Stimulated activated naive CD8-positive, alpha-beta T cell treated with anti-CD3 and anti-CD28 coated beads, Interleukin-15, amount 100 ng/mL, for 72 hours (primary cell): Measurements from ENCODE around the gene LRRK1.

ENCODE experiments used
- ATAC-seq: fragments of 150-1000 bp; cut with Tn5 transposase; 2 replicates; pipeline ENCODE4 v1.10.0; 2021; ENCODE audit warnings: mild to moderate bottlenecking, moderate library complexity
- DNase-seq, 2 donors: peaks; one replicate each; pipeline ENCODE4 v3.0.0; 2021 to 2022
- H3K27ac Mint-ChIP-seq, 2 donors: one replicate each; pipeline ENCODE4 v1.8.0; 2022; ENCODE audit warnings: mild to moderate bottlenecking in 2 of 2, mixed read lengths in 2 of 2, moderate library complexity in 2 of 2
- H3K27me3 Mint-ChIP-seq: one replicate; pipeline ENCODE4 v1.8.0; 2022; ENCODE audit warnings: mixed read lengths
- H3K4me1 Mint-ChIP-seq: one replicate; pipeline ENCODE4 v1.8.0; 2022; ENCODE audit warnings: mild to moderate bottlenecking, mixed read lengths
- H3K4me3 Mint-ChIP-seq, 2 donors: one replicate each; pipeline ENCODE4 v1.8.0; 2022; ENCODE audit warnings: mild to moderate bottlenecking in 2 of 2, mixed read lengths in 2 of 2, moderate library complexity in 1 of 2
- H3K9me3 Mint-ChIP-seq, 2 donors: one replicate each; pipeline ENCODE4 v1.8.0; 2022; ENCODE audit warnings: mixed read lengths in 2 of 2

LRRK1 gene

GRCh38 chr15:100887211-100887913 is 31.8 kb upstream of the LRRK1 start:
- ATAC-seq (no peak), DNase-seq (no peak)
- Mint-ChIP-seq H3K9me3 (no peaks in the 10 kb centered on the region), H3K27ac (no peak overlapping the region), H3K4me3 (no peak overlapping the region), H3K4me1 (peaks cover 17% of the 10 kb centered on the region), H3K27me3 (peaks cover 87% of the 10 kb centered on the region)

GRCh38 chr15:100889385-100890050 is 29.6 kb upstream of the LRRK1 start:
- no peak for DNase-seq
- no peak for ATAC-seq
- Mint-ChIP-seq H3K4me1 (peaks cover 17% of the 10 kb centered on the region), H3K4me3 (no peak overlapping the region), H3K9me3 (no peaks in the 10 kb centered on the region), H3K27ac (peak overlapping the region in 1 of 2 donors; percentile 63), H3K27me3 (peaks cover 88% of the 10 kb centered on the region)

- Mint-ChIP-seq H3K9me3 (no peaks in the 10 kb centered on the region), H3K4me1 (peaks cover 17% of the 10 kb centered on the region), H3K27ac (no peak overlapping the region), H3K27me3 (peaks cover 87% of the 10 kb centered on the region), H3K4me3 (no peak overlapping the region)
- ATAC-seq: no peak
- no peak for DNase-seq
Measured at GRCh38 chr15:100890051-100890720, 29.0 kb upstream of the LRRK1 start.

- H3K27ac Mint-ChIP-seq: no peak overlapping the region
- no peak overlapping the region for H3K4me3 Mint-ChIP-seq
- no peak for ATAC-seq
- H3K4me1 Mint-ChIP-seq: peaks cover 17% of the 10 kb centered on the region
- DNase-seq: no peak
- H3K9me3 Mint-ChIP-seq: no peaks in the 10 kb centered on the region
- peaks cover 87% of the 10 kb centered on the region for H3K27me3 Mint-ChIP-seq
Measured at GRCh38 chr15:100890850-100891249, 28.3 kb upstream of the LRRK1 start.

GRCh38 chr15:100891307-100892012 is 27.7 kb upstream of the LRRK1 start:
- Mint-ChIP-seq H3K27ac (no peak overlapping the region), H3K9me3 (no peaks in the 10 kb centered on the region), H3K27me3 (peaks cover 84% of the 10 kb centered on the region), H3K4me1 (peaks cover 17% of the 10 kb centered on the region), H3K4me3 (no peak overlapping the region)
- ATAC-seq: no peak
- no peak for DNase-seq

- DNase-seq: no peak
- Mint-ChIP-seq H3K27ac (no peak overlapping the region), H3K4me3 (no peak overlapping the region), H3K27me3 (peaks cover 82% of the 10 kb centered on the region), H3K9me3 (no peaks in the 10 kb centered on the region), H3K4me1 (peaks cover 17% of the 10 kb centered on the region)
- ATAC-seq: no peak
Measured at GRCh38 chr15:100892013-100892355, 27.2 kb upstream of the LRRK1 start.

GRCh38 chr15:100893261-100893963 is 25.7 kb upstream of the LRRK1 start:
- DNase-seq (no peak), ATAC-seq (no peak)
- Mint-ChIP-seq H3K4me3 (no peak overlapping the region), H3K27ac (no peak overlapping the region), H3K27me3 (peaks cover 90% of the 10 kb centered on the region), H3K9me3 (no peaks in the 10 kb centered on the region), H3K4me1 (peaks cover 17% of the 10 kb centered on the region)

- H3K4me1 Mint-ChIP-seq: peaks cover 17% of the 10 kb centered on the region
- no peak for ATAC-seq
- H3K27me3 Mint-ChIP-seq: peaks cover 90% of the 10 kb centered on the region
- no peak for DNase-seq
- H3K9me3 Mint-ChIP-seq: no peaks in the 10 kb centered on the region
- H3K27ac Mint-ChIP-seq: no peak overlapping the region
- no peak overlapping the region for H3K4me3 Mint-ChIP-seq
Measured at GRCh38 chr15:100893964-100894295, 25.2 kb upstream of the LRRK1 start.

GRCh38 chr15:100895721-100896120 is 23.4 kb upstream of the LRRK1 start:
- DNase-seq (no peak), ATAC-seq (no peak)
- Mint-ChIP-seq H3K4me1 (peaks cover 5% of the 10 kb centered on the region), H3K9me3 (no peaks in the 10 kb centered on the region), H3K27ac (no peak overlapping the region), H3K4me3 (no peak overlapping the region), H3K27me3 (peaks cover 72% of the 10 kb centered on the region)

- no peaks in the 10 kb centered on the region for H3K4me1 Mint-ChIP-seq
- no peak overlapping the region for H3K27ac Mint-ChIP-seq
- H3K4me3 Mint-ChIP-seq: no peak overlapping the region
- DNase-seq (no peak), ATAC-seq (no peak)
- peaks cover 55% of the 10 kb centered on the region for H3K27me3 Mint-ChIP-seq
- H3K9me3 Mint-ChIP-seq: no peaks in the 10 kb centered on the region
Measured at GRCh38 chr15:100897221-100898151, 21.7 kb upstream of the LRRK1 start.

GRCh38 chr15:100898152-100898490 is 21.0 kb upstream of the LRRK1 start:
- H3K9me3 Mint-ChIP-seq: no peaks in the 10 kb centered on the region
- H3K27ac Mint-ChIP-seq: no peak overlapping the region
- DNase-seq (no peak), ATAC-seq (no peak)
- H3K4me1 Mint-ChIP-seq: no peaks in the 10 kb centered on the region
- H3K4me3 Mint-ChIP-seq: no peak overlapping the region
- peaks cover 48% of the 10 kb centered on the region for H3K27me3 Mint-ChIP-seq

GRCh38 chr15:100898661-100899462 is 20.3 kb upstream of the LRRK1 start:
- Mint-ChIP-seq H3K4me1 (no peaks in the 10 kb centered on the region), H3K9me3 (no peaks in the 10 kb centered on the region), H3K27ac (no peak overlapping the region), H3K27me3 (peaks cover 41% of the 10 kb centered on the region), H3K4me3 (no peak overlapping the region)
- ATAC-seq (no peak), DNase-seq (no peak)

- Mint-ChIP-seq H3K4me1 (no peaks in the 10 kb centered on the region), H3K9me3 (no peaks in the 10 kb centered on the region)
- no peak for ATAC-seq
Measured at GRCh38 chr15:100899601-100900000, 19.6 kb upstream of the LRRK1 start.

GRCh38 chr15:100900136-100900794 is 18.9 kb upstream of the LRRK1 start:
- H3K4me1 Mint-ChIP-seq: no peaks in the 10 kb centered on the region
- peaks cover 28% of the 10 kb centered on the region for H3K27me3 Mint-ChIP-seq
- no peaks in the 10 kb centered on the region for H3K9me3 Mint-ChIP-seq
- H3K4me3 Mint-ChIP-seq: no peak overlapping the region
- H3K27ac Mint-ChIP-seq: no peak overlapping the region
- ATAC-seq (no peak), DNase-seq (no peak)

More at GRCh38 chr15:100899601-100900000, 19.6 kb upstream of the LRRK1 start:
- Mint-ChIP-seq H3K27ac (no peak overlapping the region), H3K27me3 (peaks cover 33% of the 10 kb centered on the region), H3K4me3 (no peak overlapping the region)
- DNase-seq: no peak
